Measurements from ENCODE around the gene NEO1. TPM values are rescaled to one million over a fixed set of nuclear protein-coding genes. Genes with fewer than 3 reads are reported as not detected.

Gene NEO1
- total and polyA plus RNA-seq, 9 of the 15 experiments (the other 6 are each of a cell fraction or from before 2014, with no cell fraction given), result 0.08 to 1.7 (median 0.48) TPM

DNA sequence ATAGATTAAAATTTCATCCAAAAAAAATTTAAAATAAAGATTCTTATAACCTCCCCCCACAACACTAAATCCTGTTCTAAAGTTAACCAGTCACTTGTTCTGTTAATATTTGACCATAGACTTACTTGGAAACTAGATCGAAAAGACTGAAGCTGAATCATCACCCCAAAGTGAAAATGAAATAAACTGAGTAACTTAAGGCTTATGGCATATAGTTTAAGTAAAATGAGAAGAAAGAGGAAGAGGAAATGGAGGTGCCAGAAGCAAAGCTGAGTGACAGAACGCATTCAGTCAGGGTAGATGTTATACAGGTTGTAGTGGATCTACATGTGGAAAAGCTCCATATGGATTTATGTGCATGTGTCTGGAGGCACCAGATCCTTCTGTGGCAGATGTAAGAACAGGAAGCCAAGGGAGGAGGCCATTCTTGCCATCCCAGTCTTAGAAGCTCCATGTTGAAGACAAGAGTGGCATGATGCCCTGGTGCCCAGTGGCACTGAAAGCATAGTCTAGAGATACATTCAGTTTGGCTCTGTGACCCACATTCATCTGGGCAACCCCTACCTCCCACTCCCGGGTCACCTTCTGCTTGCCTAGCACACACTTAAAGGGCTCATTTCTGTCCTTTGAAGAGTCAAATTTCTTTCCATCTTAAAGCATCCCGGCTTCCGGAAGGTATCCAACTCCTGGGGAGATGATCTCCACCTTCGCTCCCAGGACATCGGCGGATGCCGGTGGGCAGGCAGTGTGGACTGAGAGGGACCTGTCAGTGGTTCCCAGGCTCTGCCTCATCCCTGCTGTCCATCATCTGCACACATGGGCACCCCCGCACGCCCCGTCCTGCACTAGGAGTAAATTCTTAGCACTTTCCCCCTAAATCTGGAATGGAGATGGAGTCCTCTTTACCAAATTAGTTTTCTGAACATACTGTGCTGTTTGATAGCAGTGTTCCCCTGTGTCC lies 90.8 kb downstream of the NEO1 start:
- Histone ChIP-seq H4K20me1 (replicated peaks; ENCODE audit: control insufficient read depth, insufficient read depth, low read length) (no peaks in the 10 kb centered on the region; the same call in 1 of the 2 replicates), H2AFZ (ENCODE audit: low read depth, low read length) (no peak overlapping the region), H3K27me3 (ENCODE audit: control insufficient read depth in 2 of 2, insufficient read depth in 2 of 2, low read length in 2 of 2) (no peaks in the 10 kb centered on the region; a peak in 1 of 5 replicates), H3K79me2 (ENCODE audit: control insufficient read depth, insufficient read depth, low read length) (no peaks in the 10 kb centered on the region), H3K27ac (ENCODE audit: extremely low read depth, low read depth, low read length) (no peak overlapping the region), H3K36me3 (ENCODE audit: control insufficient read depth, insufficient read depth, low read length) (no peaks in the 10 kb centered on the region), H3K4me1 (replicated peaks in 1 of 2; ENCODE audit: control insufficient read depth in 2 of 2, insufficient read depth in 2 of 2, low read length in 2 of 2) (no peaks in the 10 kb centered on the region), H3K4me3 (no peak overlapping the region), H3K9me1 (ENCODE audit: control insufficient read depth, insufficient read depth, low read length) (no peaks in the 10 kb centered on the region), H3K9me3 (replicated peaks; ENCODE audit: control insufficient read depth, insufficient read depth, low read depth, low read length) (no peaks in the 10 kb centered on the region), H3K4me2 (ENCODE audit: insufficient read depth, low read length) (no peak overlapping the region), H3K9ac (ENCODE audit: insufficient read depth in 1 of 2, low read depth in 2 of 2, low read length in 2 of 2) (no peak overlapping the region)
- no TSS peak for BruUV-seq (replicated peaks)
- ATAC-seq (no peak), DNase-seq (ENCODE audit: extremely low read depth in 1 of 4, low spot score in 3 of 4) (no peak), FAIRE-seq (no peak)
- WGBS (ENCODE audit: insufficient coverage, low coverage, missing lambda C conversion rate), result 18% methylated on average over 12 of the region's 12 CpGs
- intact Hi-C loops (cut with micrococcal nuclease), result no loop called here
- POLR2A ChIA-PET, result no interaction called here
- in situ Hi-C loops (cut with MboI), result no loop called here
- CTCF ChIA-PET (ENCODE audit: low intra/inter-chr PET ratio), result no interaction called here
- no peak for TF ChIP-seq ATF1 (CRISPR knock-in tag; IDR thresholded peaks at IDR 0.05)
- no peak for TF ChIP-seq ATF1 (tag; IDR thresholded peaks at IDR 0.05)
- TF ChIP-seq, protein P1, sequence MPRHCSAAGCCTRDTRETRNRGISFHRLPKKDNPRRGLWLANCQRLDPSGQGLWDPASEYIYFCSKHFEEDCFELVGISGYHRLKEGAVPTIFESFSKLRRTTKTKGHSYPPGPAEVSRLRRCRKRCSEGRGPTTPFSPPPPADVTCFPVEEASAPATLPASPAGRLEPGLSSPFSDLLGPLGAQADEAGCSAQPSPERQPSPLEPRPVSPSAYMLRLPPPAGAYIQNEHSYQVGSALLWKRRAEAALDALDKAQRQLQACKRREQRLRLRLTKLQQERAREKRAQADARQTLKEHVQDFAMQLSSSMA (CRISPR knock-in tag; IDR thresholded peaks at IDR 0.05), result no peak
- TF ChIP-seq RBM22 (IDR thresholded peaks at IDR 0.05; ENCODE audit: low read depth, low read length, poor library complexity, severe bottlenecking), result no peak
- TF ChIP-seq, protein P2, sequence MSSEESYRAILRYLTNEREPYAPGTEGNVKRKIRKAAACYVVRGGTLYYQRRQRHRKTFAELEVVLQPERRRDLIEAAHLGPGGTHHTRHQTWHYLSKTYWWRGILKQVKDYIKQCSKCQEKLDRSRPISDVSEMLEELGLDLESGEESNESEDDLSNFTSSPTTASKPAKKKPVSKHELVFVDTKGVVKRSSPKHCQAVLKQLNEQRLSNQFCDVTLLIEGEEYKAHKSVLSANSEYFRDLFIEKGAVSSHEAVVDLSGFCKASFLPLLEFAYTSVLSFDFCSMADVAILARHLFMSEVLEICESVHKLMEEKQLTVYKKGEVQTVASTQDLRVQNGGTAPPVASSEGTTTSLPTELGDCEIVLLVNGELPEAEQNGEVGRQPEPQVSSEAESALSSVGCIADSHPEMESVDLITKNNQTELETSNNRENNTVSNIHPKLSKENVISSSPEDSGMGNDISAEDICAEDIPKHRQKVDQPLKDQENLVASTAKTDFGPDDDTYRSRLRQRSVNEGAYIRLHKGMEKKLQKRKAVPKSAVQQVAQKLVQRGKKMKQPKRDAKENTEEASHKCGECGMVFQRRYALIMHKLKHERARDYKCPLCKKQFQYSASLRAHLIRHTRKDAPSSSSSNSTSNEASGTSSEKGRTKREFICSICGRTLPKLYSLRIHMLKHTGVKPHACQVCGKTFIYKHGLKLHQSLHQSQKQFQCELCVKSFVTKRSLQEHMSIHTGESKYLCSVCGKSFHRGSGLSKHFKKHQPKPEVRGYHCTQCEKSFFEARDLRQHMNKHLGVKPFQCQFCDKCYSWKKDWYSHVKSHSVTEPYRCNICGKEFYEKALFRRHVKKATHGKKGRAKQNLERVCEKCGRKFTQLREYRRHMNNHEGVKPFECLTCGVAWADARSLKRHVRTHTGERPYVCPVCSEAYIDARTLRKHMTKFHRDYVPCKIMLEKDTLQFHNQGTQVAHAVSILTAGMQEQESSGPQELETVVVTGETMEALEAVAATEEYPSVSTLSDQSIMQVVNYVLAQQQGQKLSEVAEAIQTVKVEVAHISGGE (CRISPR knock-in tag; IDR thresholded peaks at IDR 0.05), result no peak
- TF ChIP-seq ZNF133 (CRISPR knock-in tag; IDR thresholded peaks at IDR 0.05), result no peak
- TF ChIP-seq SMARCB1 (IDR thresholded peaks at IDR 0.05; ENCODE audit: insufficient read length, low read depth), result no peak
- no peak for TF ChIP-seq NEUROD1 (IDR thresholded peaks at IDR 0.05; ENCODE audit: borderline replicate concordance, low read depth, low read length, partially characterized antibody)
- no peak for TF ChIP-seq ERF (CRISPR knock-in tag; IDR thresholded peaks at IDR 0.05)
- TF ChIP-seq ADNP (tag; IDR thresholded peaks at IDR 0.05), result no peak
- TF ChIP-seq ZNF76 (CRISPR knock-in tag; IDR thresholded peaks at IDR 0.05; ENCODE audit: borderline replicate concordance), result no peak
- TF ChIP-seq RBM14 (IDR thresholded peaks at IDR 0.05; ENCODE audit: borderline replicate concordance, insufficient read depth, low read depth, low read length), result no peak
- TF ChIP-seq, protein P3, sequence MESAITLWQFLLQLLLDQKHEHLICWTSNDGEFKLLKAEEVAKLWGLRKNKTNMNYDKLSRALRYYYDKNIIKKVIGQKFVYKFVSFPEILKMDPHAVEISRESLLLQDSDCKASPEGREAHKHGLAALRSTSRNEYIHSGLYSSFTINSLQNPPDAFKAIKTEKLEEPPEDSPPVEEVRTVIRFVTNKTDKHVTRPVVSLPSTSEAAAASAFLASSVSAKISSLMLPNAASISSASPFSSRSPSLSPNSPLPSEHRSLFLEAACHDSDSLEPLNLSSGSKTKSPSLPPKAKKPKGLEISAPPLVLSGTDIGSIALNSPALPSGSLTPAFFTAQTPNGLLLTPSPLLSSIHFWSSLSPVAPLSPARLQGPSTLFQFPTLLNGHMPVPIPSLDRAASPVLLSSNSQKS (CRISPR knock-in tag; IDR thresholded peaks at IDR 0.05), result no peak
